GM23338 (cell line): ENCODE data around the gene LILRA1. TPM values are rescaled to one million over a fixed set of nuclear protein-coding genes. Genes with fewer than 3 reads are reported as not detected.

Experiments
- ATAC-seq: fragments of 200-7000 bp; cut with Tn5 transposase; 3 replicates; pipeline ENCODE4 v1.9.1; 2020
- DNase-seq: peaks from one replicate; pipeline ENCODE4 v3.0.0-alpha.2; 2015; ENCODE audit warnings: low spot score
- H2AFZ ChIP-seq: fragments of 200-600 bp; sonication (generic); 2 replicates; pipeline ENCODE4 v1.8.0; 2016; ENCODE audit warnings: antibody characterized with exemption, mild to moderate bottlenecking, moderate library complexity
- H3F3A ChIP-seq: fragments of 200-600 bp; sonication (generic); replicated peaks from 2 replicates; pipeline ENCODE4 v1.8.0; 2017; ENCODE audit warnings: antibody characterized with exemption, mixed run types, low read depth
- H3K27ac ChIP-seq: fragments of 200-600 bp; sonication (generic); 2 replicates; pipeline ENCODE4 v1.6.1; 2016; ENCODE audit warnings: low read depth
- H3K27me3 ChIP-seq: fragments of 200-600 bp; sonication (generic); 2 replicates; pipeline ENCODE4 v1.8.0; 2016; ENCODE audit warnings: mild to moderate bottlenecking, mixed run types, moderate library complexity; ENCODE audit not compliant: insufficient read depth
- H3K36me3 ChIP-seq: fragments of 200-600 bp; sonication (generic); 2 replicates; pipeline ENCODE4 v1.8.0; 2016; ENCODE audit warnings: mild to moderate bottlenecking; ENCODE audit not compliant: insufficient read depth
- H3K4me1 ChIP-seq: fragments of 200-600 bp; sonication (generic); 2 replicates; pipeline ENCODE4 v1.8.0; 2016; ENCODE audit warnings: mild to moderate bottlenecking, moderate library complexity; ENCODE audit not compliant: insufficient read depth
- H3K4me2 ChIP-seq: fragments of 200-600 bp; sonication (generic); 2 replicates; pipeline ENCODE4 v1.7.1; 2017; ENCODE audit warnings: mixed run types
- H3K4me3 ChIP-seq: fragments of 200-600 bp; sonication (generic); 2 replicates; pipeline ENCODE4 v1.6.1; 2016; ENCODE audit warnings: mixed run types
- H3K79me2 ChIP-seq: fragments of 200-600 bp; sonication (generic); replicated peaks from 2 replicates; pipeline ENCODE4 v1.8.0; 2017; ENCODE audit warnings: mild to moderate bottlenecking; ENCODE audit not compliant: insufficient read depth
- H3K9me2 ChIP-seq: fragments of 200-600 bp; sonication (generic); 2 replicates; pipeline ENCODE4 v1.8.0; 2017; ENCODE audit not compliant: insufficient read depth
- H4K20me1 ChIP-seq: fragments of 200-600 bp; sonication (generic); replicated peaks from 2 replicates; pipeline ENCODE4 v1.8.0; 2017; ENCODE audit warnings: mild to moderate bottlenecking; ENCODE audit not compliant: insufficient read depth
- H3K27ac Mint-ChIP-seq: 2 replicates; pipeline ENCODE4 v1.8.0; 2020; ENCODE audit warnings: inconsistent platforms, mild to moderate bottlenecking, moderate library complexity, mixed read lengths
- H3K27me3 Mint-ChIP-seq: 3 replicates; pipeline ENCODE4 v1.8.0; 2022; ENCODE audit warnings: low read depth, mild to moderate bottlenecking, moderate library complexity, mixed read lengths, inconsistent platforms; ENCODE audit not compliant: insufficient read depth, poor library complexity
- H3K36me3 Mint-ChIP-seq: 3 replicates; pipeline ENCODE4 v1.8.0; 2021; ENCODE audit warnings: low read depth, mild to moderate bottlenecking, inconsistent platforms, moderate library complexity, mixed read lengths
- H3K4me1 Mint-ChIP-seq: 3 replicates; pipeline ENCODE4 v1.8.0; 2020; ENCODE audit warnings: mild to moderate bottlenecking, inconsistent platforms, mixed read lengths
- H3K4me3 Mint-ChIP-seq: 3 replicates; pipeline ENCODE4 v1.8.0; 2021; ENCODE audit warnings: moderate library complexity, mild to moderate bottlenecking, inconsistent platforms, mixed read lengths
- H3K9me3 Mint-ChIP-seq: 3 replicates; pipeline ENCODE4 v1.8.0; 2020; ENCODE audit warnings: moderate library complexity, mild to moderate bottlenecking, inconsistent platforms, mixed read lengths
- CREB1 ChIP-seq: fragments of 250-450 bp; sonication (Bioruptor Pico); IDR thresholded peaks from 2 replicates; pipeline ENCODE4 v1.5.0; 2020; ENCODE audit warnings: low read depth, mild to moderate bottlenecking, moderate library complexity
- CTCF ChIP-seq, 2 experiments: fragments of 200-600 bp in 1 of 2; sonication (generic) in 1 of 2; conservative IDR thresholded peaks; 2 replicates each; pipeline versions ENCODE4 v1.5.1 to v1.6.1; 2016 to 2017; ENCODE audit warnings: antibody characterized with exemption in 2 of 2, low read depth in 2 of 2, mild to moderate bottlenecking in 2 of 2, moderate library complexity in 1 of 2
- ETS1 ChIP-seq: IDR thresholded peaks from 2 replicates; pipeline ENCODE4 v1.6.1; 2016; ENCODE audit warnings: antibody characterized with exemption
- EZH2 ChIP-seq: fragments of 200-600 bp; sonication (generic); IDR thresholded peaks from one replicate; pipeline ENCODE4 v1.8.0; 2017; ENCODE audit warnings: antibody characterized with exemption, mild to moderate bottlenecking, low read depth; ENCODE audit not compliant: unreplicated experiment
- EZH2phosphoT487 ChIP-seq: fragments of 200-600 bp; sonication (generic); IDR thresholded peaks from one replicate; pipeline ENCODE4 v1.8.1; 2018; ENCODE audit warnings: antibody characterized with exemption; ENCODE audit not compliant: unreplicated experiment
- JUNB ChIP-seq: IDR thresholded peaks from one replicate; pipeline ENCODE4 v1.6.1; 2016; ENCODE audit warnings: antibody characterized with exemption; ENCODE audit not compliant: unreplicated experiment
- NANOG ChIP-seq: IDR thresholded peaks from 2 replicates; pipeline ENCODE4 v1.6.1; 2016; ENCODE audit warnings: antibody characterized with exemption, borderline replicate concordance
- POLR2AphosphoS5 ChIP-seq: IDR thresholded peaks from 2 replicates; pipeline ENCODE4 v1.6.1; 2016; ENCODE audit warnings: antibody characterized with exemption, low read depth
- REST ChIP-seq: IDR thresholded peaks from one replicate; pipeline ENCODE4 v1.6.1; 2018; ENCODE audit warnings: antibody characterized with exemption; ENCODE audit not compliant: unreplicated experiment
- STAT1 ChIP-seq: IDR thresholded peaks from one replicate; pipeline ENCODE4 v1.6.1; 2016; ENCODE audit warnings: antibody characterized with exemption; ENCODE audit not compliant: unreplicated experiment
- ZNF114 ChIP-seq: fragments of 250-450 bp; sonication (Bioruptor Pico); IDR thresholded peaks from 2 replicates; pipeline ENCODE4 v1.5.0; 2020; ENCODE audit warnings: mild to moderate bottlenecking, moderate library complexity
- ZNF331 ChIP-seq: fragments of 250-450 bp; sonication (Bioruptor Pico); IDR thresholded peaks from 2 replicates; pipeline ENCODE4 v1.5.0; 2020; ENCODE audit warnings: low read depth, mild to moderate bottlenecking, moderate library complexity
- ZNF462 ChIP-seq: fragments of 250-450 bp; sonication (Bioruptor Pico); IDR thresholded peaks from 2 replicates; pipeline ENCODE4 v1.5.0; 2020; ENCODE audit warnings: mild to moderate bottlenecking, moderate library complexity
- polyA plus RNA-seq: library from polyadenylated mRNA; unstranded; fragments of >200 nt; fragmentation: Nextera tagmentation; extraction: Ambion mirVana; gene quantifications from 2 replicates; pipeline ENCODE4 v1.2.1, GENCODE V29; 2016
- total RNA-seq: library from RNA; depleted of rRNA; stranded (reverse); fragments of >200 nt; shearing (Covaris generic); gene quantifications from 2 replicates; pipeline ENCODE4 v1.2.3, GENCODE V29; 2014

LILRA1 gene
- total and polyA plus RNA-seq, 2 experiments from 2014 or later = not detected

GRCh38 chr19:54551950-54552912 lies 41.2 kb upstream of the LILRA1 start:
- H3K4me2 ChIP-seq = no peak overlapping the region
- TF ChIP-seq STAT1 (no peak), CREB1 (CRISPR knock-in tag) (no peak), EZH2phosphoT487 (no peak), REST (no peak), EZH2 (no peak), ZNF331 (no peak), ETS1 (no peak), NANOG (no peak), ZNF462 (CRISPR knock-in tag) (no peak), JUNB (no peak), ZNF114 (CRISPR knock-in tag) (no peak), CTCF (conservative IDR thresholded peaks at IDR 0.05; ENCODE audit: low read depth in 2 of 2) (no peak), POLR2AphosphoS5 (no peak)
- Mint-ChIP-seq H3K4me1 (no peaks in the 10 kb centered on the region), H3K36me3 (peaks cover 35% of the 10 kb centered on the region), H3K4me3 (no peak overlapping the region), H3K27me3 (peaks cover 3% of the 10 kb centered on the region), H3K27ac (no peak overlapping the region), H3K9me3 (peaks cover 94% of the 10 kb centered on the region)
- no peaks in the 10 kb centered on the region for H3K9me2 ChIP-seq
- no peaks in the 10 kb centered on the region for H3K36me3 ChIP-seq
- H4K20me1 ChIP-seq = no peaks in the 10 kb centered on the region
- H3K79me2 ChIP-seq = no peaks in the 10 kb centered on the region
- no peaks in the 10 kb centered on the region for H3K4me1 ChIP-seq
- DNase-seq = no peak
- no peaks in the 10 kb centered on the region for H3F3A ChIP-seq
- ATAC-seq = no peak
- H2AFZ ChIP-seq = no peak overlapping the region
- no peaks in the 10 kb centered on the region for H3K27me3 ChIP-seq
- H3K27ac ChIP-seq = no peak overlapping the region
- no peak overlapping the region for H3K4me3 ChIP-seq
